ENCODE data around the gene RAB10. TPM values are rescaled to one million over a fixed set of nuclear protein-coding genes. Genes with fewer than 3 reads are reported as not detected.

Gene RAB10
- total and polyA plus RNA-seq, 2 of the 13 experiments (the other 11 are each of a cell fraction or from before 2014, with no cell fraction given): 48.2 to 120 TPM

DNA sequence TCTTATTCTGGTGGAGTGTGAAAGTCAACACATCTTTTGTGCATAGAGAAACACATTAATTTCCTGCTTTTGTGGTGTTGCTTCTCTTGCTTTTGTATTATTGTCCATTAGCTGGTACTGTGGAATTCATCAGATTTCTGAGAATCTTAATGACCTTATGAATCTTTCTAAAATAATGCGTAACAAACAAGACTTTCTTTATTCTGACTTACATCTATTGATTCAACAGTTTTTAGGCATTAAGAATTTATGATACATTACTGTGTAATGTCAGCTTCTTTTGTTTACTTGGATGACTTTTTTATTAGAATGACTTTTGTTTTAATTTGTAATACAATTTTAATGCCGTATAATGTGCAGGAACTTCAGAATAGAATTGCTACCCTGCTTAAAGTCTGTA, 43.4 kb downstream of the RAB10 start:
- in situ Hi-C loops (cut with HindIII; ENCODE audit: extremely low pct_ligation_motif_present, low pct_unique_long_range_greater_than_20kb) (no loop called here), intact Hi-C loops (cut with micrococcal nuclease; ENCODE audit: unreplicated experiment) (loop anchor here (10.0 kb wide), 1 partner anchor 82 kb away; no protein-coding TSS in a partner anchor)
- TF ChIP-seq PHF21A (CRISPR knock-in tag; IDR thresholded peaks at IDR 0.05): no peak
- TF ChIP-seq SMC3 (IDR thresholded peaks at IDR 0.05; ENCODE audit: low read length): no peak
- TF ChIP-seq, protein P1, sequence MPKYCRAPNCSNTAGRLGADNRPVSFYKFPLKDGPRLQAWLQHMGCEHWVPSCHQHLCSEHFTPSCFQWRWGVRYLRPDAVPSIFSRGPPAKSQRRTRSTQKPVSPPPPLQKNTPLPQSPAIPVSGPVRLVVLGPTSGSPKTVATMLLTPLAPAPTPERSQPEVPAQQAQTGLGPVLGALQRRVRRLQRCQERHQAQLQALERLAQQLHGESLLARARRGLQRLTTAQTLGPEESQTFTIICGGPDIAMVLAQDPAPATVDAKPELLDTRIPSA (CRISPR knock-in tag; IDR thresholded peaks at IDR 0.05; ENCODE audit: borderline replicate concordance): no peak
- TF ChIP-seq, protein P2, sequence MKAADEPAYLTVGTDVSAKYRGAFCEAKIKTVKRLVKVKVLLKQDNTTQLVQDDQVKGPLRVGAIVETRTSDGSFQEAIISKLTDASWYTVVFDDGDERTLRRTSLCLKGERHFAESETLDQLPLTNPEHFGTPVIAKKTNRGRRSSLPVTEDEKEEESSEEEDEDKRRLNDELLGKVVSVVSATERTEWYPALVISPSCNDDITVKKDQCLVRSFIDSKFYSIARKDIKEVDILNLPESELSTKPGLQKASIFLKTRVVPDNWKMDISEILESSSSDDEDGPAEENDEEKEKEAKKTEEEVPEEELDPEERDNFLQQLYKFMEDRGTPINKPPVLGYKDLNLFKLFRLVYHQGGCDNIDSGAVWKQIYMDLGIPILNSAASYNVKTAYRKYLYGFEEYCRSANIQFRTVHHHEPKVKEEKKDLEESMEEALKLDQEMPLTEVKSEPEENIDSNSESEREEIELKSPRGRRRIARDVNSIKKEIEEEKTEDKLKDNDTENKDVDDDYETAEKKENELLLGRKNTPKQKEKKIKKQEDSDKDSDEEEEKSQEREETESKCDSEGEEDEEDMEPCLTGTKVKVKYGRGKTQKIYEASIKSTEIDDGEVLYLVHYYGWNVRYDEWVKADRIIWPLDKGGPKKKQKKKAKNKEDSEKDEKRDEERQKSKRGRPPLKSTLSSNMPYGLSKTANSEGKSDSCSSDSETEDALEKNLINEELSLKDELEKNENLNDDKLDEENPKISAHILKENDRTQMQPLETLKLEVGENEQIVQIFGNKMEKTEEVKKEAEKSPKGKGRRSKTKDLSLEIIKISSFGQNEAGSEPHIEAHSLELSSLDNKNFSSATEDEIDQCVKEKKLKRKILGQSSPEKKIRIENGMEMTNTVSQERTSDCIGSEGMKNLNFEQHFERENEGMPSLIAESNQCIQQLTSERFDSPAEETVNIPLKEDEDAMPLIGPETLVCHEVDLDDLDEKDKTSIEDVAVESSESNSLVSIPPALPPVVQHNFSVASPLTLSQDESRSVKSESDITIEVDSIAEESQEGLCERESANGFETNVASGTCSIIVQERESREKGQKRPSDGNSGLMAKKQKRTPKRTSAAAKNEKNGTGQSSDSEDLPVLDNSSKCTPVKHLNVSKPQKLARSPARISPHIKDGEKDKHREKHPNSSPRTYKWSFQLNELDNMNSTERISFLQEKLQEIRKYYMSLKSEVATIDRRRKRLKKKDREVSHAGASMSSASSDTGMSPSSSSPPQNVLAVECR (CRISPR knock-in tag; IDR thresholded peaks at IDR 0.05; ENCODE audit: borderline replicate concordance): no peak
- no peak for TF ChIP-seq FOXM1 (CRISPR knock-in tag; IDR thresholded peaks at IDR 0.05)
- TF ChIP-seq TSC22D2 (CRISPR knock-in tag; IDR thresholded peaks at IDR 0.05; ENCODE audit: borderline replicate concordance): no peak
- TF ChIP-seq ETV6 (CRISPR knock-in tag; conservative IDR thresholded peaks at IDR 0.05): no peak
- TF ChIP-seq KAT2B (IDR thresholded peaks at IDR 0.05; ENCODE audit: borderline replicate concordance, low read depth, low read length): no peak
- no peak for TF ChIP-seq SOX5 (CRISPR knock-in tag; IDR thresholded peaks at IDR 0.05; ENCODE audit: borderline replicate concordance)
- no TSS peak for BruUV-seq (replicated peaks)
- Histone ChIP-seq H3K36me3 (replicated peaks in 1 of 2; ENCODE audit: control insufficient read depth in 1 of 2, insufficient read depth in 2 of 2, low read length in 2 of 2) (peaks cover 0 to 8% of the 10 kb centered on the region in 2 experiments; a peak in 3 of 5 replicates), H3K27me3 (ENCODE audit: control insufficient read depth in 1 of 2, insufficient read depth in 2 of 2, low read length in 2 of 2) (no peaks in the 10 kb centered on the region), H3K79me2 (ENCODE audit: insufficient read depth, low read length) (peaks cover 95% of the 10 kb centered on the region), H4K20me1 (ENCODE audit: insufficient read depth, low read length) (peaks cover 65% of the 10 kb centered on the region), H3K9me3 (ENCODE audit: low read length) (peaks cover 11% of the 10 kb centered on the region), H3K4me2 (ENCODE audit: low read depth, low read length) (no peak overlapping the region), H3K4me3 (replicated peaks in 1 of 3; ENCODE audit: insufficient read depth in 1 of 3, low read depth in 2 of 3, low read length in 3 of 3) (no peak overlapping the region), H3K4me1 (ENCODE audit: insufficient read depth, low read length) (peaks cover 75% of the 10 kb centered on the region), H3K9ac (ENCODE audit: insufficient read depth, low read depth, low read length) (no peak overlapping the region), H2AFZ (ENCODE audit: low read length) (no peak overlapping the region), H3K27ac (ENCODE audit: extremely low read length, insufficient read depth, low read length) (no peak overlapping the region)
- FAIRE-seq: no peak
- ChIA-PET POLR2A (no interaction called here), CTCF (ENCODE audit: low intra/inter-chr PET ratio, low total read pairs) (no interaction called here)
- WGBS (ENCODE audit: low lambda C conversion rate): 98% methylated on average over 2 of the region's 2 CpGs
- ATAC-seq: no peak
- no peak for DNase-seq (ENCODE audit: low spot score)

Measured in HepG2 (cell line).